ENCODE data around the gene AAK1. TPM values are rescaled to one million over a fixed set of nuclear protein-coding genes. Genes with fewer than 3 reads are reported as not detected.
"Not testable (repeated sequence)": the region's sequence is repeated elsewhere in the genome, so short reads cannot be mapped to it uniquely, and the experiment has no call there.

Gene AAK1
- total and polyA plus RNA-seq, 7 experiments from 2014 or later: 71.5 to 253 (median 191) TPM

DNA sequence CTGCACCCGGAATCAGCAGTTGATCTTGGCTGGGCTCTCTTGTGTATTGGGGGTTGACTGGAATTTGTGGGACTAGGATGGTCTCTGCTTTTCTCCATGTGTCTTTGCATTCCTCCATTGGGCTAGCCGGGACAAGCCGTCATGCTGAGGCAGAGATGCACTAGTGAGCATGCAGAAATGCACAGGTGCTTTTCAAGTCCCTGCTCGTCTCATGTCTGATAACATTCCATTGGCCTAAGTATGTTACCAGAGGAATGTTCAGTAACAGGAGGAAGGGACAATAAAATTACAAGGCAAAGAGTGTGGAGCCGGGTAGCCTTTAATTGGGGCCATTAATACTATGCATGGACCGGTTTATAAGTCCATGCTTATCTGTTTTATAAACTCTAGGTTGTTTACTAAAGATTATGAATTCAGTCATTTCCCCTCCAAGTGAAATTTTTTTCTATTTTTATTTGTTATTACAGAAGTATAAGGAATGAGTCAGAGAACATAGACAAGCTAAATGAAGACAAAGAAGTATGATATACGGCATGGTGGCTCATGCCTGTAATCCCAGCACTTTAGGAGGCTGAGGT, 24.4 kb upstream of the AAK1 start:
- ATAC-seq (no peak), DNase-seq (no peak)
- intact Hi-C loops (cut with micrococcal nuclease): loop anchor here in 1 of 2 donors (2.0 kb wide), 1 partner anchor 13 kb away; no protein-coding TSS in a partner anchor
- Mint-ChIP-seq H3K4me3 (peak overlapping the region in 2 of 10 donors; percentile 14 to 36), H3K9me3 (peaks cover 0 to 18% (median 8%) of the 10 kb centered on the region in 11 donors), H3K4me1 (peaks cover 8 to 40% (median 18%) of the 10 kb centered on the region in 7 donors), H3K27me3 (no peaks in the 10 kb centered on the region), H3K27ac (peak overlapping the region in 2 of 9 donors; percentile 3 to 13), H3K36me3 (peaks cover 0 to 16% (median 8%) of the 10 kb centered on the region in 5 donors)
- CTCF ChIA-PET: no interaction called here
- no peak overlapping the region for H3K27ac ChIP-seq (ENCODE audit: low read depth, low read length)
- no peaks in the 10 kb centered on the region for H3K27me3 ChIP-seq (ENCODE audit: control insufficient read depth in 2 of 2, insufficient read depth in 2 of 2, low read length in 2 of 2)
- H3K4me1 ChIP-seq (ENCODE audit: control insufficient read depth in 2 of 2, insufficient read depth in 2 of 2, low read length in 2 of 2): peaks cover 0 to 7% of the 10 kb centered on the region in 2 donors
- POLR2A ChIA-PET: interaction anchor here (2.1 kb wide), 1 partner anchor 29 kb away, joined by 7 read pairs; no protein-coding TSS in a partner anchor
- H3K4me3 ChIP-seq (ENCODE audit: low read length): no peak overlapping the region
- peaks cover 0 to 3% (median 0%) of the 10 kb centered on the region in 3 experiments for H3K9me3 ChIP-seq (ENCODE audit: control insufficient read depth in 2 of 3, low read length in 3 of 3)
- no peaks in the 10 kb centered on the region for H3K36me3 ChIP-seq (ENCODE audit: control insufficient read depth in 2 of 3, insufficient read depth in 3 of 3, low read length in 3 of 3)

DNA sequence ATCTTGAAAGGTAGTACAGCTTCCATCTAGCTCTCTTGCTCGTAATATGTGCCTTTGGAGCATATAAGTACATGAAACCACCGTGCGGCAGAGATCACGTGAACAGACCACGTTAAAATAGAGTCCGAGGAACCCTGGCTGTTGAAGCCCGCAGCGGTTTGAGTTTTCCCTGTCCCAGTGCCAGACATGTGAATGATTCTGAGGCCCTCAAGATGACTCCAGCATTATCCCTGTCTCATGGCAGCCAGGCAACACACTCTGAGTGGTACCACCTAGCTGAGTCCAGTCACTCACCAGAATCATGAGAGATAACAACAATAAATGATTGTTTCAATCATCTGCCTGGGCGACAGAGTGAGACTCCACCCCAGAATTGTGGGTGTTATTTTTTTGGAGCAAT, 21.6 kb upstream of the AAK1 start:
- Histone ChIP-seq H3K9me3 (ENCODE audit: control insufficient read depth in 2 of 3, low read length in 3 of 3) (peaks cover 0 to 3% (median 0%) of the 10 kb centered on the region in 3 experiments), H3K27me3 (ENCODE audit: control insufficient read depth in 2 of 2, insufficient read depth in 2 of 2, low read length in 2 of 2) (no peaks in the 10 kb centered on the region), H3K27ac (ENCODE audit: low read depth, low read length) (no peak overlapping the region), H3K4me1 (ENCODE audit: control insufficient read depth in 2 of 2, insufficient read depth in 2 of 2, low read length in 2 of 2) (peaks cover 0 to 11% of the 10 kb centered on the region in 2 donors), H3K4me3 (ENCODE audit: low read length) (no peak overlapping the region), H3K36me3 (ENCODE audit: control insufficient read depth in 2 of 3, insufficient read depth in 3 of 3, low read length in 3 of 3) (no peaks in the 10 kb centered on the region)
- no peak overlapping the region for H3K4me3 Mint-ChIP-seq
- ATAC-seq (no peak), DNase-seq (no peak)
- H3K9me3 Mint-ChIP-seq: peaks cover 0 to 13% (median 5%) of the 10 kb centered on the region in 11 donors
- H3K27ac Mint-ChIP-seq: peak overlapping the region in 1 of 9 donors; percentile 30
- CTCF ChIA-PET: interaction anchor here (0.7 to 1.4 kb wide), 2 partner anchors 14 to 18 kb away, joined by 4 read pairs; no protein-coding TSS in a partner anchor
- POLR2A ChIA-PET: interaction anchor here (1.3 to 2.7 kb wide), 2 partner anchors 21 to 22 kb away, joined by 3 to 9 read pairs; partner anchors contain the start of gene AAK1
- intact Hi-C loops (cut with micrococcal nuclease): no loop called here
- peaks cover 0 to 14% (median 5%) of the 10 kb centered on the region in 5 donors for H3K36me3 Mint-ChIP-seq
- no peaks in the 10 kb centered on the region for H3K27me3 Mint-ChIP-seq
- peaks cover 13 to 44% (median 24%) of the 10 kb centered on the region in 7 donors for H3K4me1 Mint-ChIP-seq

DNA sequence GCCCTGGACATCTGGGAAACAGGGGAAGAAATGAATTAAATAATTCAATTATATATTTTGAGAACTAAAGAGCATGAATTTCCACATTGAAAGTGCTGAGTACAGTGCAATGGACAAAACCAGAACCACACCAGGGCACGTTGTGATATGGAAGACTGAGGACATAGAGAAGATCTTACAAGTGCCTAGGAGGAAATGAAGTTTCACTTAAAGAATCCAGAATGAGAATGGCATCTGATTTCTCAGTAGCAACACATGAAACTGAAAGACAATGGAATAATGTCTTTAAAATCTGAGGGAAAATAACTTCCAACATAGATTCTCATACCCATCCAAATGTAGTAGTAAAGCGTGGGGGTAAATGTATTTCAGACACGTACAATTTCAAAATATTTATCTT, 20.3 kb upstream of the AAK1 start:
- no peak for DNase-seq
- no peaks in the 10 kb centered on the region for H3K27me3 Mint-ChIP-seq
- peaks cover 0 to 14% (median 5%) of the 10 kb centered on the region in 5 donors for H3K36me3 Mint-ChIP-seq
- H3K4me3 Mint-ChIP-seq: no peak overlapping the region
- CTCF ChIA-PET: interaction anchor here (0.7 kb wide), 1 partner anchor 95 kb away, joined by 4 read pairs; no protein-coding TSS in a partner anchor
- POLR2A ChIA-PET: interaction anchor here (0.7 to 2.7 kb wide), 5 partner anchors 8 to 74 kb away, joined by 3 to 9 read pairs (median 4); partner anchors contain the start of gene AAK1
- no peaks in the 10 kb centered on the region for H3K36me3 ChIP-seq (ENCODE audit: control insufficient read depth in 2 of 3, insufficient read depth in 3 of 3, low read length in 3 of 3)
- no peaks in the 10 kb centered on the region for H3K27me3 ChIP-seq (ENCODE audit: control insufficient read depth in 2 of 2, insufficient read depth in 2 of 2, low read length in 2 of 2)
- peaks cover 13 to 52% (median 32%) of the 10 kb centered on the region in 7 donors for H3K4me1 Mint-ChIP-seq
- H3K9me3 Mint-ChIP-seq: peaks cover 0 to 13% (median 5%) of the 10 kb centered on the region in 11 donors
- no peak for ATAC-seq
- H3K27ac Mint-ChIP-seq: peak overlapping the region in 1 of 9 donors; percentile 56
- no peak overlapping the region for H3K4me3 ChIP-seq (ENCODE audit: low read length)
- no peak overlapping the region for H3K27ac ChIP-seq (ENCODE audit: low read depth, low read length)
- peaks cover 0 to 3% (median 0%) of the 10 kb centered on the region in 3 experiments for H3K9me3 ChIP-seq (ENCODE audit: control insufficient read depth in 2 of 3, low read length in 3 of 3)
- intact Hi-C loops (cut with micrococcal nuclease): no loop called here
- peaks cover 0 to 11% of the 10 kb centered on the region in 2 donors for H3K4me1 ChIP-seq (ENCODE audit: control insufficient read depth in 2 of 2, insufficient read depth in 2 of 2, low read length in 2 of 2)

DNA sequence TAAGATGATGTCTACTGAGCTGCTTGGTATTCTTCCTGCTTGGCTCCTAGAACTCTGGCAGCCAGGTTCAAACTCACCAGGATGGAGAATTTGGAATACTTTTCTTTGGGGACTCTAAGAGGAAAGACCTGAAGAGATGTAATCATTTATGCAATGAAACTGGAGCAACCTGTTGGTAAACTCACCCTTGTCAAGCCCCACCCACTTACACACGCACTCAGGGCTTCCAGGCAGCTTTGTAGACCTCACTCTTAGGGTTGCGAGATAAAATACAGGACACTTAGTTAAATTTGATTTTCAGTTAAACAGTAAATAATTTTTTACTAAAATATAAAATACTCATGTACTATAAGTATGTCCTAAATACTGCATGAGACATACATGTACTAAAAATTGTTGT, 19.0 kb upstream of the AAK1 start:
- intact Hi-C loops (cut with micrococcal nuclease); H3K36me3 ChIP-seq (ENCODE audit: control insufficient read depth in 2 of 3, insufficient read depth in 3 of 3, low read length in 3 of 3); H3K9me3 ChIP-seq (ENCODE audit: control insufficient read depth in 2 of 3, low read length in 3 of 3); H3K4me3 Mint-ChIP-seq; H3K27ac Mint-ChIP-seq; H3K4me1 ChIP-seq (ENCODE audit: control insufficient read depth in 2 of 2, insufficient read depth in 2 of 2, low read length in 2 of 2); H3K27me3 Mint-ChIP-seq; H3K27me3 ChIP-seq (ENCODE audit: control insufficient read depth in 2 of 2, insufficient read depth in 2 of 2, low read length in 2 of 2); DNase-seq; ATAC-seq; H3K4me3 ChIP-seq (ENCODE audit: low read length); H3K27ac ChIP-seq (ENCODE audit: low read depth, low read length): not testable (repeated sequence)
- ChIA-PET CTCF (interaction anchor here (0.7 kb wide), 1 partner anchor 36 kb away, joined by 3 read pairs; no protein-coding TSS in a partner anchor), POLR2A (interaction anchor here (1.0 to 5.3 kb wide), 3 partner anchors 9 to 21 kb away, joined by 3 to 39 read pairs (median 5); partner anchors contain the start of gene AAK1)
- H3K9me3 Mint-ChIP-seq: peaks cover 0 to 13% (median 5%) of the 10 kb centered on the region in 11 donors
- peaks cover 10 to 47% (median 28%) of the 10 kb centered on the region in 7 donors for H3K4me1 Mint-ChIP-seq
- H3K36me3 Mint-ChIP-seq: peaks cover 0 to 14% (median 5%) of the 10 kb centered on the region in 5 donors

DNA sequence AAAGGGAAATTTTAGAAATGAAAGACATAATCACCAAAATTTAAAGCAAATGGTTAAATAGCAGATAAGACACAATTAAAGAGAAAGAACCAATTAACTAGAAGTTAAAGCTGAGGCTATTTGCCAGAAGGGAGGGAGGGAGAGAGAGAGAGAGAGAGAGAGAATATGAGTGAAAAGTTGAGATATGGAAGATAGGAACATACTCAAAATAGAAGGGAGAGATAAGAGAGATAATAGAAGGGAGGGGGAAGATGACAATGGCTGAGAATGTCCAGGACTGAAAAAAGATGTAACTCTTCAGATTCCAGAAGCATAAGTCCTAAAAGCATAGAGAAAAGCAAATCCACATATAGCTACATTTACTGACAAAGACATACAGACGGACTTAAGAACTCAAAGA, 17.1 kb upstream of the AAK1 start:
- POLR2A ChIA-PET: interaction anchor here (0.7 to 5.3 kb wide), 9 partner anchors 8 to 31 kb away, joined by 3 to 39 read pairs (median 5); partner anchors contain the start of gene AAK1
- ATAC-seq: no peak
- H3K27ac Mint-ChIP-seq: peak overlapping the region in 6 of 9 donors; percentile 1 to 55 (median 19)

DNA sequence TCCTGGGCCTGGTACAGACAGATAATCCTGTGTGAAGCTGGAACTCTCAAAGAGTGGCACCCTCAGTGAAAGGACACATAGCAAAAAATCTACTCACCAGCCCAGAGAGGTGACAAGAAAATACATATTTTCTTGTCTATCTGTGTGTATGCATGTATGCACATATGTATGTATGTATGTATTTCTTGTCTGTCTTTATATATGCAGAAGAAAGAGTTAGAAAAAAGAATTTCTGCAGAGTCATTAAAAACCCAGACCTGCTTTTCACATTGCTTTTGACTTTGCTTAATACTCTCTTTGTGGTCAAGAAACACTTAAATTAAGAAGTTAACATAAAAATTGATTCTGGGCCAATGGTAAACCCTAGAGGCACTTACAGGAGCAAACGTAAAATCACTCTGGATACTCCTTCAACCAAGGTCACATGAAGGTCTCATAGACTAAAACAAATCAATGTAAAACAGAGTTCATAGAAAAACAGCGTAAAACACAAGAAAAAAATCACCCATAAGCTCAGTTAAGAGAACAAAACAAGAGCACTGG, 16.5 kb upstream of the AAK1 start:
- Mint-ChIP-seq H3K27ac (peak overlapping the region in 6 of 9 donors; percentile 17 to 96 (median 48)), H3K4me1 (peaks cover 9 to 35% (median 27%) of the 10 kb centered on the region in 7 donors), H3K36me3 (peaks cover 3 to 21% (median 5%) of the 10 kb centered on the region in 5 donors), H3K9me3 (peaks cover 0 to 13% (median 5%) of the 10 kb centered on the region in 11 donors), H3K4me3 (no peak overlapping the region), H3K27me3 (no peaks in the 10 kb centered on the region)
- Histone ChIP-seq H3K27me3 (ENCODE audit: control insufficient read depth in 2 of 2, insufficient read depth in 2 of 2, low read length in 2 of 2) (no peaks in the 10 kb centered on the region), H3K36me3 (ENCODE audit: control insufficient read depth in 2 of 3, insufficient read depth in 3 of 3, low read length in 3 of 3) (no peaks in the 10 kb centered on the region), H3K4me1 (ENCODE audit: control insufficient read depth in 2 of 2, insufficient read depth in 2 of 2, low read length in 2 of 2) (peaks cover 0 to 4% of the 10 kb centered on the region in 2 donors), H3K4me3 (ENCODE audit: low read length) (no peak overlapping the region), H3K27ac (ENCODE audit: low read depth, low read length) (no peak overlapping the region), H3K9me3 (ENCODE audit: control insufficient read depth in 2 of 3, low read length in 3 of 3) (peaks cover 0 to 3% (median 0%) of the 10 kb centered on the region in 3 experiments)
- ChIA-PET POLR2A (interaction anchor here (0.9 to 5.3 kb wide), 6 partner anchors 8 to 36 kb away, joined by 3 to 39 read pairs (median 4); partner anchors contain the start of gene AAK1), CTCF (interaction anchor here (0.6 to 1.7 kb wide), 4 partner anchors 16 to 572 kb away, joined by 3 to 8 read pairs (median 6); no protein-coding TSS in a partner anchor)
- ATAC-seq (no peak), DNase-seq (no peak)
- intact Hi-C loops (cut with micrococcal nuclease): loop anchor here in 1 of 2 donors (1.0 to 2.0 kb wide), 2 partner anchors 10 to 15 kb away; no protein-coding TSS in a partner anchor

More for the DNA sequence above, 17.1 kb upstream of the AAK1 start:
- Mint-ChIP-seq H3K4me1 (peaks cover 5 to 35% (median 22%) of the 10 kb centered on the region in 7 donors), H3K4me3 (peak overlapping the region in 4 of 10 donors; percentile 15 to 40 (median 28)), H3K9me3 (peaks cover 0 to 13% (median 5%) of the 10 kb centered on the region in 11 donors), H3K27me3 (no peaks in the 10 kb centered on the region), H3K36me3 (peaks cover 0 to 17% (median 5%) of the 10 kb centered on the region in 5 donors)
- H3K36me3 ChIP-seq (ENCODE audit: control insufficient read depth in 2 of 3, insufficient read depth in 3 of 3, low read length in 3 of 3): no peaks in the 10 kb centered on the region
- CTCF ChIA-PET: interaction anchor here (1.1 to 1.7 kb wide), 3 partner anchors 8 to 95 kb away, joined by 3 to 8 read pairs (median 3); no protein-coding TSS in a partner anchor
- DNase-seq: no peak
- no peaks in the 10 kb centered on the region for H3K27me3 ChIP-seq (ENCODE audit: control insufficient read depth in 2 of 2, insufficient read depth in 2 of 2, low read length in 2 of 2)
- H3K4me1 ChIP-seq (ENCODE audit: control insufficient read depth in 2 of 2, insufficient read depth in 2 of 2, low read length in 2 of 2): peaks cover 0 to 4% of the 10 kb centered on the region in 2 donors
- intact Hi-C loops (cut with micrococcal nuclease): loop anchor here in 1 of 2 donors (2.0 kb wide), 1 partner anchor 14 kb away; no protein-coding TSS in a partner anchor
- H3K9me3 ChIP-seq (ENCODE audit: control insufficient read depth in 2 of 3, low read length in 3 of 3): peaks cover 0 to 3% (median 0%) of the 10 kb centered on the region in 3 experiments
- no peak overlapping the region for H3K4me3 ChIP-seq (ENCODE audit: low read length)
- H3K27ac ChIP-seq (ENCODE audit: low read depth, low read length): no peak overlapping the region
